ENCODE results near the gene COL6A2.
"Not testable (repeated sequence)": the region's sequence is repeated elsewhere in the genome, so short reads cannot be mapped to it uniquely, and the experiment has no call there.

COL6A2 gene

DNA sequence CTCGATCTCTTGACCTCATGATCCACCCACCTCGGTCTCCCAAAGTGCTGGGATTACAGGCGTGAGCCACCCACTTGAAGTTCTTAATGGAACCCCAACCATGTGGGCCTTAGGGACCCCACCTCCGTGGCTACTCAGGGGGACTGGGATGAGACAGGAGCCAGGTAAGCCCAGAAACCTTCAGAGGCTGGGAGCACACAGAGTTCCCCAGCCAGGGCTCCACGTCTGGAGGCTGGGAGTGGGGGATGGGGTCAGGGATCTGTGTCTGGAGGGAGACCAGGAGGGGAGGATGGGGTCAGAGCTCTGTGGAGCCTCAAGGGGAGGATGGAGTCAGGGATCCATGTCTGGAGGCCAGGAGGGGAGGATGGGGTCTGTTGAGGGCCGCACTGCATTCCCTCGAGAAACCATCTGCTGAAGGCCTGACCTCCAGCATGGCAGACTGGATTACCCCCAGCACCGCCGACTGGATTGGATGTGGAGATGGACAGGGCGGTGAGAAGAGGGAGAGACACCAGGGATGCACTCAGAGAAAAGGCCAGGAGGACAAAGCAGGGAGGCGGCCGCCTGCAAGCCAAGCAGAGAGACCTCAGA lies 59.6 kb downstream of the COL6A2 start:
- DNase-seq, result no peak

DNA sequence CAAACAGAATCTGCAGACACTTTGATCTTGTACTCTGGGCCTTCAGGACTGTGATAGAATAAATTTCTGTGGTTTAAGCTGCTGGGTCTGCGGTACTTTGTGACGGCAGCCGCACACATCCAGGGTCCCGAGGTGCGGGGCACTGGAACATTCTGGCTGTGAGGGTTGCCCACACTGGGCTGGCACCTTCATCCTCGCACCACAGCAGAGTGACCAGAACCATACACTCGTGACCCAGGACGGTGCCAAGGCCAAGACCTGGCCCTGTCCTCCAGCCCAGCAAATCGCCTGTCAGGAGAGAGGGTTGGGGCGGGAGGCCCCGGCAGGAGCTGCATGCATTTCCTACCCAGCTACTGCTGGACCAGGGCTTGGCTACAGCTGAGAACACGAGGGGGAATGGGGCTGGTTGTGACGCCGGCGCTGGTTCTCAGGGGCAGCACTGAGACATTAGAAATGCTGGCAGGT lies 60.1 kb downstream of the COL6A2 start:
- no peak for DNase-seq

DNA sequence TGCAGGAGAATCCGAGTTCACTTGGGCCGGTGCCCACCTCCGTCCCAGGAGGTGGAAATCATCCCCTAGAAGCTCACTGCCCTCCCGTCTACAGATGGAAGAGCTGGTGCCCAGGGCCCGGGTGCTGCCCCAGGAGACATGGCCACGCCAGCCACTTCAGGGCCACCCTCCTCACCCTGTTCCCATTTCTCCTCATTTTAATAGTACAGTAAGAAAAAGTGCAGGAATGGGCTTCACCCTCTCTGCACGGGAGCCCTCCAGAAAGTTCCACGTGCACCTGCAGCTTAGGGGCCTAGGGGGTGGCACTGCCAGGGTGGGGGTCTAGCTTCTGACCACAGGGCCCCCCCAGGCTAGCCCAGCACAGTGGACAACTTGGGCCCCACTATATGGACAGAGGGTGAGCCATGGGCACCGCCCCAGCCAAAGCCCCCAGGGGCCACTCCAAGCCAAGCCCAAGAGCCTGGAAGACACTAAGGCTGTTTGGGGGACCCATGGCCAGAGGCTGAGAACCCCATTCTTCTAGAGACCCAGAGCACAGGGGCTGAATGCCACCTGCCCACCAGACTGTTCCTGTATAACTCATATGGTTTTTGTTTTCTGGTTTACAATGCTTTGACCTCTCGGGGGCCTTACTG lies 60.9 kb downstream of the COL6A2 start:
- DNase-seq, result no peak

DNA sequence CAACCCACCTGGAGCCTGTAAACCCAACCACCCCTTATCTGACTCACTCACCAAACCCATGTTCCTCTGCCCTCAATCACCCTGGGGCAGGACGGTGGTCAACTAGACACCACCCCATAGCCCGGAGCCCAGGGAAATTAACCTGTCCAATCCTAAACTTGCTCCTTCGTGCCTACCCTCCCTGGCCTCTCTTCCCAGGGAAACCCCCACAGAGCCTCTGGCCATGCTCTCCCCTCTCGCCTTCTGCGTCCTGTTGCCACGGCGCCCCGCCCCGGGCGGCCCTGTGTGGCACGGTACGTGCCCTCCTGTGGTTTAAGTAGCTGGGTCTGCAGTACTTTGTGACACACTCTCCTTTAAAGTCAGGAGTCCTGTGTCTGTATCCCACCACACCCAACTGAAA lies 61.5 kb downstream of the COL6A2 start:
- DNase-seq, result no peak

DNA sequence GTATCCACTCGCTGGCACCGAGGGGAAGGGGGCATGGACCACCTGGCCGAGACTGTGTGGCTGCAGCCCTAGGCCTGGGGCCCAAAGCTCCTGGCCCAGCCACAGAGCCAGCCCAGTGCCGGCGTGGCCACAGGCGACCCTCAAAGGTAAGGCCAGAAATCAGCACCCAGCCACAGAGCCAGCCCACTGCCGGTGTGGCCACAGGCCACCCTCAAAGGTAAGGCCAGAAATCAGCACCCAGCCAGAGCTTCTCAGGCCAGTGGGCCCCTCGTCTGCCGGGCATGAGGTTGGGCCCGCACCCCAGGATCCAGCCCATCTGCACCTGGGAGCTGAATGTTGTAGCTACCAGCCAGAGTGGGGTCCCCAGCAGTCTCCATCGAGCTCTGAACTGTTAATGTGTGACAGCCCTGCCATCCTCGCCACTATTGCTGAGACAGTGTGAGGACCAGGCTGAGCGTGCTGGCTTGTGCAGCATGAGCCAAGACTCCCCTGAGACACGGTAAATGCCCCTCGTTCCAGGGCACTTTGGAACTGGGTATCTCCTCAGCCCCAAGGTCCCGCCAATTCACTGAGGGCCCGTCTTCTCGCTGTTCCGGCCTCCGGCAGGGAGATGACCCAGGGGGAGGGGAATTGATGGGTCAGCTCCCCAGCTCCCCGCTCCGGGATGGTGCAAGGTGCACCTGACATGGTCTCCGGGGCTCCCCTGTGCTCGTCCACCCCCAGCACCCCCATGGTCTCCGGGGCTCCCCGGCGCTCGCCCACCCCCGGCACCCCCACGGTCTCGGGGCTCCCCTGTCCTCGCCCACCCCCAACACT lies 62.1 kb downstream of the COL6A2 start:
- DNase-seq, result no peak

DNA sequence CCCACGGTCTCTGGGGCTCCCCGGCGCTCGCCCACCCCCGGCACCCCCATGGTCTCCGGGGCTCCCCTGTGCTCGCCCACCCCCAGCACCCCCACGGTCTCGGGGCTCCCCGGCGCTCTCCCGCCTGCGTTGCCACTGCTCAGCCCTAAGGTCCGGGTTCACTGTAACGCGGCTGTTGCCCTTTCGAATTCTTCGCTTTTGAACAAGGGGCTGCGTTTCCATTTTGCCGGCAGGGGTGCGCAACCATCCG lies 62.7 kb downstream of the COL6A2 start:
- no peak for DNase-seq

DNA sequence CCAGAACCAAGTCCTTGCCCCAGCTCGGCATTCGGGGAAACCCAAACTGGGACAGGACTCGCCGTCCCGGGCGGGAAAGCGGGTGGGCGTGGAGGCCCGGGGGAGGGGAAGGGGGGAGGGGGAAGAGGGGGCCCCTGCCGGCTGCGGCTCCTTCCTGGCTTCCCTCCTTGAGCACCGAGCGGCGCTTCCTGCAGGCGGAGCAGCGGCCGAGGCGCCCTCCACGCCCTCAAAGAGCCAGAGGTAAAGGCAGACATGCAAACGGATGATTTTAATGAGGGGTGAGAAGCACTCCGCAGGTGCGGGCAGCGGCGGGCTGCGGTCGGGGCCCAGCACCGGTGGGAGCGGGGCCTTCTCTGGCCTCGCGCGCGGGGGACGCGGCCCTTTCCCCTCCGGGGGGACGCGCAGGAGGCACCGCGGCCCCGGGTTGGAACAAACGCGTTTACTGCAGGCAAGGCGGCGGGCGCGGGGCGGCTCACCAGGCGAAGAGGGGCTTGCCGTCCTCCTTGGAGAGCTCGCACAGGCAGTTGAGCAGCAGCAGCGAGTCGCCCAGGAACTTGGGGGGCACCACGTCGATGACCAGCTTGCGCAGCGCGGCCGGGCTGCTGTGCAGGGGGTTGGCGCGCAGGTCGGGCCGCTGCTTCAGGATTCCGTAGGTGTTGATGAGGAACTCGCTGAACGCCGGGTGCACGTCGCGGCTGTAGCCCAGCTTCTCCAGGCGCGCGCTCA lies 63.2 kb downstream of the COL6A2 start:
- no peak for DNase-seq

DNA sequence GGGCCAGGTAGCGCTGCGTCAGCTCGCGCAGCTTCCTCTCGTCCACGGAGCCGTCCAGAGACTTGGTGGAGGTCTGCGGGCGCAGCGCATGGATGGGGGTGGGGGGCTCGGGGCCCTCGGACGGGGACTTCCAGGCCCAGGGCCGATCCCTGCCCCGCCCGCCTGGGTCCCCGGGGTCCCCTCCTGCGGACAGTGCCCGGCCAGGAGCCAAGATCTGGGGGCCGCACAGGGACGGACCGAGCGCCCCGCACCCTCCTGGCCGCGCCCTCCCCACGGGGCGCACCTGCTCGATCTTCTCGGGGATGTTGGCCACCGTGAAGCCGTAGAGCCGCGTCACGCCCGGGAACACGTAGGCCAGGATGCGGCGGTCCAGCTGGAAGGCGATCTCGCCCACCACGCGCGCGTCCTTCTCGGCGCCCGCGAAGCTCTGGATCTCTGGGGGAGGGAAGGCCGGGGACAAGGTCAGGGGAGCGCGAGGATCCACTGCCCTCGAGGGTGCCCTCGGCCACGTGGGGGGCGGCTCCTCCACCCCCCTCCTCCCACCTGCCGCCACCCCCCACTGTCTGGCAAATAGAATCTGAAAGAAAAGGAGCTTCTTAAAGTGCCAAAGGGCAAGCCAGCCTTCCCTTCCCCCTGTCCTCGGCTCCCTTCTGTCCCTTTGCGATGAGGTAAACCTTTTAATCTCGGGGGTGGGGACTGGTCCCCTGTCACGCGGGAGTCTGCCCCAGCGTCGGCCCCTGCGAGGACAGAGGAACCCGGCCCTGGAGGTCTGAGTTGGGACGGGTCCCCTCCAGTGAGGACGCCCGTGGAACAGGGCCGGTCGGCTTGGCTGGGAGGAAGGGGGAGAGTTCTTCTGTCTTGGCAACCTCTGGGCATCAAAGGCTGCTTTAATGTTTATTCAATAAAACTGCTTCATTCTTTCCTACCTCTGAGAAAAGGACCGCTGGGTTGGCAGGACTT lies 64.0 kb downstream of the COL6A2 start:
- DNase-seq, result no peak

DNA sequence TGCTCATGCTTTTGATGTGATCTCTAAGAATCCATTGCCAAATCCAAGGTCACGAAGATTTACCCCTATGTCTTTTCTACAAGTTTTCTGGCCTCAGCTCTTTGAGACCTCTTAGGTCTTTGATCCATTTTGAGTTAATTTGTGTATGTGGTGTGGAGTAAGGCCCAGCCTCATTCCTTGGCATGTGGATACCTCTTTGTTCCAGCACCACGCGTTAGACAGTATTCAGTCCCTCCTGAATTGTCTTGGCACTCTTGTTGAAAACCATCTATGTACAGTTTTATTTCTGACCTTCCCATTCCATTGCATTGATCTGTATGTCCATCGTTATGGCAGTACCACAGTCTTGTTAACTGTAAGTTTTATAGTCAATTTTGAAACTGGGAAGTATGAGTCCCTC lies 65.5 kb downstream of the COL6A2 start:
- no peak for DNase-seq

DNA sequence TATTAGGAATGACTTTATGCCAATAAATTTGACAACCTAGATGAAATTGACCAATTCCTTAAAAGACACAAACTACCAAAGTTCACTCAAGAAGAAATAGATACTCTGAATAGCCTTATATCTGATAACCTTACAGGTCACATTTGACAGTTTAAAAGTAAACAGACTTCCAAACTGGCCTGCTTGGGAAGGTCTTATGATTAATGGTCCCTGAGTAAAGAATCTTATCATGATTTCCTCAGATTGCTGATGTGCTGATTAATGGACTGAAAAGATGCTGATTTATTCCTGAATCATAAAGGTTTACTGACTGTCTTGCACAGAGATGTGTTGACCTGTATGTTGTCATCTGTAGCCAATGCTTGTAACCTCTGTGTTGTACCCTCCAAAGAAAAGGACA lies 67.2 kb downstream of the COL6A2 start:
- no peak for DNase-seq

DNA sequence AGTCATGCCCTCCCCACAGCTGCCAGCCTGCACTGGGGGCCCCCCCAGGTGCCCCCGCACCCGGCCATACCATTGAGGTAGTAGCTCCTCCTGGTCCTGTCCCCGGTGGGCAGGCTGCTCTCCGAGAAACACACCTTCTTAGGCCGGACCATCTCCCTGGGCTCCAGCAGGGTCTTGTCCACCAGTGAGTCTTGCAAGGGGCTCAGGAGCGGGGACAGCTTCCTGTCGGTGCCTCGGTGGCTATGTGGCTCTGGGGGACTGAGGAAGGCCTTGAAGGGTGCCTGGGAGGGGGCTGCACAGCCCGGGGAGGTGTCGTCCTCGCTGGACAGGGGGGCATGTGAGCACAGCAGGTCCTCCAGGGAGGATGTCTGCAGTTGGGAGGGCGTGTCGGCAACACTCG lies 70.3 kb downstream of the COL6A2 start:
- DNase-seq, result no peak

DNA sequence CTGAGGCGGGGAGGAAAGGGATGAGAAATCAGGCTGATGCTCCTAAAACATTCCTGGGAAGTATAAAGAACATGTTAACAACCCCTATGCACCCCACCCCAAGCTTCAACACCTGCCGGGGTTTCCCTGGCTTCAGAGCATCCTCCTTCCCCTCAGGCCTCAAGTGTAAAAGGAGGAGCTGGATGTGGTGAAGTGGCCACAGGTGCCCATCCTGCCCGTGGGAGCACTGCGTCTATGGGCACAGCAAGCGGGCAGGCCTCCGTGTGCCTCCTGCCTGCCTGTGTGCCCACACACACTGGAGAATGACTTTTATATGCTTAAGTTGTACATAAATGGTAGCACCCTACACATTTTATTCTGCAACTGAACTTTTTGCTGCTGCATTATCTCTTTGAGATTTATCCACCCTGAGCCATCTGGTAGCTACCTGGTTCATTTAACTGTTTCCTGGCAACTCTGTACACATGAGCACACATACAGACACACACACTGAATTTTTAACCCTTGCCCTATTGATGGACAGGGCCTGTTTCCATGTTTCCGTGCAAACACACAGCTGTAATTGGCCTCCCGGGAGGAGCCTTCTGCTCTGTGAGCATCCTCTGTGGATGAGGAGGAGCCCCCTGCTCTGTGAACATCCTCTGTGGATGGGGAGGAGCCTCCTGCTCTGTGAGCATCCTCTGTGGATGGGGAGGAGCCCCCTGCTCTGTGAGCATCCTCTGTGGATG lies 70.9 kb downstream of the COL6A2 start:
- no peak for DNase-seq

DNA sequence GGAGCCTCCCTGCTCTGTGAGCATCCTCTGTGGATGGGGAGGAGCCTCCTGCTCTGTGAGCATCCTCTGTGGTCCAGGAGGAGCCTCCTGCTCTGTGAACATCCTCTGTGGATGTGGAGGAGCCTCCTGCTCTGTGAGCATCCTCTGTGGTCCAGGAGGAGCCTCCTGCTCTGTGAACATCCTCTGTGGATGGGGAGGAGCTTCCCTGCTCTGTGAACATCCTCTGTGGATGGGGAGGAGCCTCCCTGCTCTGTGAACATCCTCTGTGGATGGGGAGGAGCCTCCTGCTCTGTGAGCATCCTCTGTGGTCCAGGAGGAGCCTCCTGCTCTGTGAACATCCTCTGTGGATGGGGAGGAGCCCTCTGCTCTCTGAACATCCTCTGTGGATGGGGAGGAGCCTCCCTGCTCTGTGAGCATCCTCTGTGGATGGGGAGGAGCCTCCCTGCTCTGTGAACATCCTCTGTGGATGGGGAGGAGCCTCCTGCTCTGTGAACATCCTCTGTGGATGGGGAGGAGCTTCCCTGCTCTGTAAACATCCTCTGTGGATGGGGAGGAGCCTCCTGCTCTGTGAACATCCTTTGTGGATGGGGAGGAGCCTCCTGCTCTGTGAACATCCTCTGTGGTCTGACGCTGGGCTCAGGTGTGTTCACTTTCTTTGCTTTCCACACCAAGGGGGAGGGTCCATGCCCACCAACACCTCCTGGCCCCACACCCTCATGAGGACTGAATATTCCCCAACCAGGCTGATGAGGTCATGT lies 72.7 kb downstream of the COL6A2 start:
- DNase-seq, result peak in 2 of 5 donors; percentile 27 to 38

DNA sequence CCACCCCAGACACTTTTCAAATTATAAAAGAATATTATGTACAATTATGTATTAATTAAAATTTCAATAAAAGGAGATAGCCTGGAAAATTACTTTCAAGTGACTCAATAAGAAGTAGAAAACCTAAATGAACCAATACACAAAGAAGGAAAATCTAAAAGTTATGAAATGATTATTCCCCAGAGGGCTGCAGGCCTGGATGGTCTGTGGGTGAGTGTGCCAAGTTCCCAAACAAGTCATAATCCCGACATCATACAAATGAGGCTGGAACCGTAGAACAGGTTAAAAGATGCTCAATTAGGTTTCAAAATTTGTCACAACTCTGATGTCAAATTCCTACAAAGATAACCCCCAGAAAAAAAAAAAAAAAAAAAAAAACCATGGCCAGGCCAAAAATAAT lies 73.7 kb downstream of the COL6A2 start:
- DNase-seq, result no peak

DNA sequence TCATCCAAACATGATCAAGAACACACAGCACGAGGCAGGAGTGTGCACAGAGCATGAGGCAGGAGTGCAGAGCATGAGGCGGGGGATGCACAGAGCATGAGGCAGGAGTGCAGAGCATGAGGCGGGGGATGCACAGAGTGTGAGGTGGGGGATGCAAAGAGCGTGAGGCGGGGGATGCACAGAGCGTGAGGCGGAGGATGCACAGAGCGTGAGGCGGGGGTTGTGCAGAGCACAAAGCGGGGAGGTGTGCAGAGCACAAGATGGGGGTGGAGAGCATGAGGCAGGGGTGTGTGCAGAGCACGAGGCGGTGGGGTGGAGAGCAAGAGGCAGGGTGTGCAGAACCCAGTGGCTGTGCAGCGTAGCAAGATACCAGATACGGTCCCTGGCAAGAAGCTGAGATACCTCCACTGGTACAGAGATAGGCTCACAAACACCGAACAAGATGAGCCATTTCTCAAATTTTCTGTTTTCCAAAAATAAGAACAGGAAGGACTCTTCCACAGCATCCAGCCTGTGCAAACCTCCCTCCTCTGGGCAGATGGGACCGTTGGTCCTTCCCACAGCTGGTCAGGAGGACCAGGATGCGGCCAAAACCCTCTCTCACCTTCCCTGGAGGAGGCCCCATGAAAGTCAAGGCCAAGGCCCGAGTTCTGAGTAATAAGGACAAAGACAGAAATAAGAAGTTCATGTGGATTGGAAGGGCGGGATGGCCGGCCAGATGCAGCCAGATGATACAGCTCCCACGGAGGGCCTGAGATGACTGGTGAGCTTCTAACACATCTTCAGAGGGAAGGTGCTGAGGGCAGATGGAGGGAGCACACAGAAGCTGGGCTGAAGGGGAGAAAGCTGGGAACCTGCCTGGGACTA lies 74.3 kb downstream of the COL6A2 start:
- DNase-seq, result no peak

DNA sequence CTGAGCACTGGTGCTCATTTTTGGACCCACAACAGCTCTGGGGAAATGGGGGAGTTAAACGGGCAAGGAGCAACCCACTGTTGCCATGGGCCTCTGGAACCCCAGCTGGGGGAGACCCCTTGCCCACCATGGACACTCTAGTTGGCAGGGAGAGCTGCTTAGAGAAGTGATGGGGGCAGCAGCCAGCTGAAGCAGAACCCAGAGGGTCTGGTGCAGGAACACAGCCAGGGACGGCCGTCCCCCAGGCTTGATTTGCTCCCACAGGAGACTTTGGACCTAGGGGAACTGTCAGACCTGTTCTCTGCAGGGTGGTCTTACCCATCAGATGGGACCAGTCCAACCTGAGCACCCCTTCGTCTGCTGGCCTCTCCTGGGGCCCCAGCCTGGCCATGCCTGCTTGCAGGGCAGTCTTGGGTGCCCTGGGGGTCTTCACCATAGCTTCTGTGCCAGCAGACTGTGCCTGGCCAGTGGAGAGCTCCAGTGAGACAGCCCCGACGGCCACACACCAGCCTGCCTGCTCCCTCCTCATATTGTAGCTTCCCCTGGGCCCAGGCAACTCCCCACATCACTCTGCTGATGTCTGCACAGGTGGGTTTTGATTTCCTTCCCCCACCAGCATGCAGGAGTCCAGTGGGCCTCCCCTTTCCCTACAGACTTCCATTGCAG lies 75.1 kb downstream of the COL6A2 start:
- DNase-seq, result no peak

DNA sequence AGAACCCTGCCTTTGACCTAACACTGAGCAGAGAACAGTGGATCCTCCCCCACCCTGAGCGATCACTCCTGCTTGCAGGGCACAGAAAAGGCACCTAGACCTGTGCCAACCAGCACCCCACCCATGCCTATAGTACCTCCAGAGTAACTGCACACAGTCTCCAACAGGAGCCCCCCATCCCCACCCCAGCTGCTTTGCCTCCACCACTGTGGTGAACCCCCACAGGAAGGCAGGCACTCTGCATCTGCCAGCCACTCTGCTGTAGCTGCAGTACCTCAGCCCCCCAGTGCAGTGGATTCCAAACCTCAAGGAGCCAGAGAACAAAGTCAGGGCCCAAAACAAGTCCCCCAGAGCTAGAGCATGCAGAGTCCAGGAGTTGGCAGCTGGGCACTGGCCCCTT lies 75.7 kb downstream of the COL6A2 start:
- no peak for DNase-seq

DNA sequence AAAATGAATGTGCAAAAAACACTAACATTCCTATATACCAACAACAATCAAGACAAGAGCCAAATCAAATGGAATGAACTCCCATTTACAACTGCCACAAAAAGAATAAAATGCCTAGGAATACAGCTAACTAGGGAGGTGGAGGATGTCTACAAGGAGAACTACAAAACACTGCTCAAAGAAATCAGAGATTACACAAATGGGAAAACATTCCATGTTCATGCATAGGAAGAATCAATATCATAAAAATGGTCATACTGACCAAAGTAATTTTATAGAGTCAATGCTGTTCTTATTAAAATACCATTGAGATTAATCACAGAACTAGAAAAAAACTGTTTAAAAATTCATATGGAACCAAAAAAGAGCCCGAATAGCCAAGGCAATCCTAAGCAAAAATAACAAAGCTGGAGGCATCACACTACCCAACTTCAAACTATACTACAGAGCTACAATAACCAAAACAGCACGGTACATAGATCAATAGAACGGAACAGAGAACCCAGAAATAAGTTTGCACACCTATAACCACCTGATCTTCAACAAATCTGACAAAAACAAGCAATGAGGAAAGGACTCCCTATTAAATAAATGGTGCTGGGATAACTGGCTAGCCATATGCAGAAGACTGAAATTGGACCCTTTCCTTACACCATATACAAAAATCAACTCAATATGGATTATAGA lies 78.7 kb downstream of the COL6A2 start:
- not testable (repeated sequence) for DNase-seq

DNA sequence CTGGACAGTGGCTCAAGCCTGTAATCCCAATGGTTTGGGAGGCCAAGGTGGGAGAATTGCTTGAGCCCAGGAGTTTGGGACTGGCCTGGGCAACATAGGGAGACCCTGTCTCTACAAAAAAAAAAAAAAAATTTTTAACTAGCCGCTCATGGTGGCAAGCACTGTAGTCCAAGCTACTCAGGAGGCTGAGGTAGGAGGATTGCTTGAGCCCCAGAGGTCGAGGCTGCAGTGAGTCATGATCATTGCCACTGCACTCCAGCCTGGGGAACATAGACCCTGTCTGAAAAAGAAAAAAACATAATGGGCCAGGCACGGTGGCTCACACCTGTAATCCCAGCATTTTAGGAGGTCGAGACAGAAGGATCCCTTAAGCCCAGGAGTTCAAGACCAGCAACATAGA lies 81.0 kb downstream of the COL6A2 start:
- no peak for DNase-seq

Measured in T-helper 1 cell (primary cell).